HK-2 (cell line): ENCODE data around the gene TRPV4.
A peak's percentile ranks its signal among the peaks of the same experiment; 100 is the strongest.

Source experiments
- DNase-seq: peaks from one replicate; pipeline ENCODE4 v3.0.0-alpha.2; 2018; ENCODE audit not compliant: unreplicated experiment

Gene TRPV4

GRCh38 chr12:109776624-109777023, 56.6 kb downstream of the TRPV4 start:
- no peak for DNase-seq

- peak; percentile 63 for DNase-seq
These were observed 57.9 kb downstream of the TRPV4 start for GRCh38 chr12:109775172-109775881.

GRCh38 chr12:109773384-109774011, 59.7 kb downstream of the TRPV4 start:
- DNase-seq, result no peak

DNA sequence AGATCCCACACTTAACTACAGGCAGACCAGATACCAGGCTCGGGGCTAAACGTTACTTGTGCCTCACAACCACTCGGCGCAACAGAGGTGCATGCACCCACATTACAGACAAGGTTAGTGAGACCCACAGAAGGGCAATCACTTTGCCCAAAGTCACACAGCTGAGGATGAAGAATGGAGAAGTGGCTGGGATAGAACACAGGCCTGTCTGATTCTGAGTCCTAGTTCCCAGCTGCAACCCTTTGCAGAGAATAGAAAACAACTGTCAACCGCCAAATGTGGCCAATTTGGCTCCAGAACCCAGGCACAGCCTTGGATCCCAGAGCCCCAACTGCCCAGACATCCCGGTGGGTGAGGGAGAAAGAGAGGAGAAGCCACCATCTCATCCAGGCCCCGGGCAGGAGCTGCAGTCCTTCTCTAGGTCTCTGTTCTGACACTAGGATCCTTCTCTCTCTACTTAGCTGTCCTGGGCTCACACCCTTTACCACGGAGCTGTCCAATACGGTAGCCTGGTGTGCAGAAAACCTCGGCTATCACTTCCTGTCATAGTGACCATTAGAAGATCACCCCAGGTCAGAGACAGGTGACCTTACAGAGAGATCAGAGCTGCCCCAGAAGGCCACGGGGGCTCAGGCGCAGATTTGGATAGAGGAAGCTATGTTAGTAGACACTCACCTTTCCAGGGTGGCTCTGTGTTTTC, 60.4 kb downstream of the TRPV4 start:
- DNase-seq, result no peak

DNA sequence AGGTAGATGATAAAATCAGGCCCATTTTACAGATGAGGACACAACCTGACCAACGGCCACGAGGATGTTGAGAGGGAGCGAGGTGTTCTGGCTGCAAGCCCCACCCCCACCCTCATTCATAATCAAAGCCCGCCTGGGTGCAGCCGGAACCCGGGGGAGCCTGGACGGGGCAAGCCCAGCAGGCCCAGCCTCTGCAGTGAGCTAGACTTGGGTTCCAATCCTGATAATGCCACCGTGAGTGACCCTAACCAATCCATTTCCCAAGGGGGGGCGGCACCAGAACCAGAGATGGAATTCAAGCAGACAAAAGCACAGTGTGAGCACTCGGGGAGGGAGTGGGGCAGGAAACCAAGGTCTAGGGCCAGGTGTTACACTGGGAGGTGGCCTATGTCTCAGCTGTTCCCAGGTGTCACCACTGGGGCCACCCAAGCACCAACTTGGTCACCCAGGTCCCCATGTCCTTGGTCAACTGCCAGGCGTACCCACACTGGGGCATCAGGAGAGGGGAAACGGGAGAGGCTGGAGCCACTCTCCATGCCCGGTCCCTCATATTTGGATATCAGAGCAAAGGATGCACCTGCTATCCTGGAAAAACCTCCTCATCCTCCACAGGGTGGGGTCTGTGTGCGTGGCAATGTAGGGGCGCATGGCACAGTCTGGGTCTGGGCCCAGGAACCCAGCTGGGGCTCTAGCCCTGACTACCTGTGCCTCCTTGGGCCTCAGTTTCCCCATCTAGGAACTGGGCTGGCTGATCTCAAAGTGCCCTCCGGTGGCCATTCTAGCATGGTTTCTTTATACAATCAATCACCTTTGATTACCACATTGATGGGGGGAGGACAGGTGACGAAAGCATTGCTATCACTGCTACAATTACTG, 61.2 kb downstream of the TRPV4 start:
- no peak for DNase-seq

- DNase-seq, result no peak
These were observed 62.1 kb downstream of the TRPV4 start for GRCh38 chr12:109770861-109771670.

- no peak for DNase-seq
These were observed 62.9 kb downstream of the TRPV4 start for GRCh38 chr12:109770104-109770860.

GRCh38 chr12:109768901-109769670, 64.1 kb downstream of the TRPV4 start:
- DNase-seq, result no peak

- DNase-seq, result no peak
These were observed 65.0 kb downstream of the TRPV4 start for GRCh38 chr12:109767991-109768900.

DNA sequence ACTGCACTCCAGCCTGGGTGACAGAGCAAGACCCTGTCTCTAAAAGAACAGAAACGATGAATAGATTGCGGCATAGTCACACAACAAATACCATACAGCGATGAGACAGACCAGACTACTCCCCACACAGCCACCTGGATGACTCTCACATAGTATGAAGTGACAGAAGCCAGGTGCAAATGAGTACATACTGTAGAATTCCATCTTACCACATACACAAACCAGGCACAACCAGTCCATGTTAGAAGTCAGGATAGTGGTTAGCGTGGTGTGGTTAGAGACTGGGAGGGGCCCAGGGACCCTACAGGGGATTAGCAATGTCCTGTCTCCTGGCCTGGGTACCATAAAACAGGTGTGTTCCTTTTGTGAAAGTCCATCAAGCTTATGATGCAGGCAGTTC, 65.7 kb downstream of the TRPV4 start:
- DNase-seq, result no peak

DNA sequence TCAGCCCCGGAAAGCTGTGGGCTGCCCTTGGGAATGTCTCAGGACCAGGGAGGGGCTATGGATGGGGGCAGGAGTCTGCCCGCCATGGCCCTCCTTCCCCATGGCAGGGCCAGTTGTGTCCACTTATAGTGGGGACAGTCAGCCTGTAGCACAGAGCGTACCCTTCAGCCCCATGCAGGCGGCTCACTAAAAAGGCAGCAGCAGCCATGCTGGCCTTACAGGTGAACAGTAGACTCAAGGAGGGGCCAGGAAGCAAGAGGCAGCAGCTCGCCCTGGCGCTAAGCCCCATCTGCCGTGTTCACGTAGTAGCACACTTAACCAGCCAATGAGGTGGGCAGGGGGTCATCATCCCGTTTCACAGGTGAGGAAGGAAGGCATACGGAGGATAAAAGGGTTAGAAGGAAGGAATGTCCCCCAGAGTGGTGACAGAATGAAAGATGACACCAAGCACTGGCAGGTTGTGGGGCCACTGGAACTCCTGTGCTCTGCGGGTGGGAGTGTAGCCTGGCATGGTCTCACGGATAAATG, 66.9 kb downstream of the TRPV4 start:
- DNase-seq, result no peak

GRCh38 chr12:109765446-109765810, 67.8 kb downstream of the TRPV4 start:
- DNase-seq, result no peak

- no peak for DNase-seq
These were observed 68.3 kb downstream of the TRPV4 start for GRCh38 chr12:109764776-109765445.

DNA sequence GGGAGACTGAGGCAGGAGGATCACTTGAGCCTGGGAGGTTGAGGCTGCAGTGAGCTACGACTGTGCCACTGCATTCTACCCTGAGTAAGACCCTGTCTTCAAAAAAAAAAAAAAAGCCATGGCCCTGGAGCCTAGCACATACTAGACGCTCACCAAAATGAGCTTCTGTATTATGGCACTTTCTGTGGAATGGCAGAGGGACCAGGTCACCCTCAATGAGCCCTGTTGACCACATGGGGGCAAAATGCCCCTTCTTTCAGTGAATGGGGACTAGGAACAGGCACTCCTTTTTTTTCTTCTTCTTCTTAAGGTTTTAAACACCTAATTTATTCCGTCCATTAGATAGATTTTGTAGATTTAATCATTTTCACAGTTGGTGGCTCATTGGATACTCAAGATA, 69.1 kb downstream of the TRPV4 start:
- no peak for DNase-seq

DNA sequence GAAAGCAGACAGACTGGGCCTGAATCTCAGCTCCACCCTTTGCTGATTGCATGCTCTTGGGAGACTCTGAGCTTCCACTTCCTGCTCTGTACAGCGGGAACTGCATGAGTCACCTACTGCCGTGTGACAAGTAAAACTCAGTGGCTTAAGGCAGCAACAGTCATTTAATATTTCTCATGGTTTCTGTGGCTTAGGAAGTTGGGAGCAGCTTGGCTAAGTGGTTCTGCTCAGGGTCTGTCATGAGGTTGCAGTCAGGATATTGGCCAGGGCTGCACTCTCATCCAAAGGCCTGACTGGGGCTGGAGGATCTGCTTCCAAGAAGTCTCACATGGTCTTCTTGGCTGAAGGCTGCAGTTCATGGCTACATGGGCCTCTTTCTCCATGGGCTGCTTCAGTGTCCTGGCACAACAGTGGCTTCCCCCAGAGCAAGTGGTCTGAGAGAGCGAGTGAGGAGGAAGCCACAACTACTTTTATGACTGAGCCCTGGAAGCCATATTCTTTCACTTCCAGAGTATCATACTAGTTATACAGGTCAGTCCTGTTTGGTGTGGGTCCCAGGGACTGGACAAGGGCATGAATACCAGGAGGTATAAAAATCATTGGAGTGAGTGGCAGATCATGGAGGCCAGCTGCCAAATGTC, 69.9 kb downstream of the TRPV4 start:
- no peak for DNase-seq

DNA sequence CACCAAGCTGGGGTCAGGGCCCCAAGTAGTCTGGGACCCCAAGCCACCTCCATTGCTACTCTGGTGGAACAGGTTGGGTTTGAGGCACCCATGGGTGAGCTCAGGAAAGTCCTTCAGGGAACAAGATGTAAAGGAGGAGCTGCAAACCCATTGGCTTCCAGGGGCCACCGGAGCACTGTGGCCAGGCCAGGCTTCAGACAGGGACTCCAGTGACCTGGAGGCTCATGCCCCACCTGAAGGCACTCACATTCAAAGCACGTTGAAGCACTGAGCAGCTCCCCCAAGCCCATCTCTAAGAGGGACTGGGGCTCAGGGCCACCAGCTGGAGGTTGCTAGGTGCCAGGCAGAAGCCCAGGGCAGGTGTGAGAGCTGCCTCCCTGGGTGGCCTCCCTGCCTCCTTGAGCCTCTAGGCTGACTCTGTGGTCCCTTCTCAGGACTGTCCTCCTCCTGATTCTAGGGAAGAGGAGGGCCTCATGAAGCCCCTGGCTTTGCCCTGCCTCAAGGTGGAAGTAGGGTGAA, 70.5 kb downstream of the TRPV4 start:
- DNase-seq, result no peak

DNA sequence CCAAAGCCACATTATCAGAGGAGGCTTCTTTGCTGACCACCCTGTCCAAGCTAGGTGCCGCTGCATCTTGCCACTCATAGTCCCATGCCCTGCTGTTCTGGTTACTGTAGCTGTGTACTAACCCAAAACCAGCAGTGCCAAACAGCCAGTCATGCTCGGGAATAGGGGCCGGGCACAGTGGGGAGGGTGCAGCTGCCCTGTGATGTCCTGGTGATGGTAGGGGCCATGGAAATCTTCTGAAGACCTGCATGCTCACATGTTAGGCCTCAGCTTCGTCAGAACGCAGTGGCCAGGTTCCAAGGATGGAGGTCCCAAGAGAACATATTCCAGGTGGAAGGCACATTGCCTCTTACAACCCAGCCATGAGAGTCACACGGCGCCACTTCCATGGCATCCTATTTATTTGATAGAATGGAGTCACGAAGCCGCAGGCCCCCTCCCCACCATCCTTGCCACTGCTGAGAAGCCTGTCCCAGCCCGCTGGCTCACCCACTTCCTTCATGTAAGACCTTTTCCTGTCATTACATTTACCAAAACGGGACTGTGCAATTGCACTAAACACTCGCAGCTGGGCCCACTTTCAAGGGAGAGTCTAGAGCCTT, 71.0 kb downstream of the TRPV4 start:
- DNase-seq, result no peak
